Right lobe of liver (tissue), 6 donors: Measurements from ENCODE around the gene ADPRS. TPM values are rescaled to one million over a fixed set of nuclear protein-coding genes. Genes with fewer than 3 reads are reported as not detected.

ENCODE experiments used
- ATAC-seq, 4 donors: fragments of 200-7000 bp; cut with Tn5 transposase; one replicate each; pipeline ENCODE4 v1.9.1; 2020; ENCODE audit warnings: mild to moderate bottlenecking in 4 of 4, moderate library complexity in 4 of 4
- DNase-seq, 3 donors: peaks; one replicate each; pipeline ENCODE4 v3.0.0-alpha.2; 2020
- H3K27ac ChIP-seq, 3 donors: fragments of 200-600 bp; one replicate each; pipeline ENCODE4 v1.8.0; 2022
- H3K27me3 ChIP-seq, 2 donors: fragments of 200-600 bp; one replicate each; pipeline ENCODE4 v1.8.0; 2022
- H3K36me3 ChIP-seq, 4 donors: fragments of 200-600 bp; sonication (generic) in 1 of 4; one replicate each; pipeline versions ENCODE4 v1.5.1 to v1.8.0; 2017 to 2022; ENCODE audit warnings: control low read depth in 1 of 4
- H3K4me1 ChIP-seq, 4 donors: fragments of 200-600 bp; sonication (generic) in 1 of 4; one replicate each; pipeline versions ENCODE4 v1.5.1 to v1.8.0; 2017 to 2022; ENCODE audit warnings: control low read depth in 1 of 4
- H3K4me3 ChIP-seq, 3 donors: fragments of 200-600 bp; one replicate each; pipeline ENCODE4 v1.8.0; 2022
- H3K9me3 ChIP-seq, 4 donors: fragments of 200-600 bp; sonication (generic) in 1 of 4; one replicate each; pipeline versions ENCODE4 v1.5.1 to v1.8.0; 2017 to 2022; ENCODE audit warnings: control low read depth in 1 of 4
- CTCF ChIP-seq, 4 donors: fragments of 200-600 bp in 3 of 4; fragments of 450-650 bp in 1 of 4; IDR thresholded peaks; one replicate each; pipeline versions ENCODE4 v1.5.1 to v1.8.0; 2016 to 2022; ENCODE audit warnings: antibody characterized with exemption in 4 of 4, mild to moderate bottlenecking in 2 of 4
- POLR2A ChIP-seq: fragments of 450-650 bp; IDR thresholded peaks from one replicate; pipeline ENCODE4 v1.6.1; 2017; ENCODE audit warnings: antibody characterized with exemption, mild to moderate bottlenecking
- WGBS: methylation state at CpG from one replicate; pipeline ENCODE4 v1.1.6; 2018; ENCODE audit warnings: low coverage, low lambda C conversion rate; ENCODE audit not compliant: insufficient coverage; ENCODE audit errors: missing lambda C conversion rate; 5-methylcytosine and 5-hydroxymethylcytosine counted together
- intact Hi-C, 2 donors: fragments of 100-400 bp; cut with DNase I; formaldehyde crosslinking; loops; one replicate each; pipeline versions ENCODE4 v1.11.2 to v1.14.1; 2022
- total RNA-seq, 6 experiments: library from RNA; depleted of rRNA in 2 of 6; stranded (reverse); fragments of >200 nt in 2 of 6; fragmentation: NEBNext Ultra II Directional in 3 of 6; extraction: Animal tissue kit (Norgen Biotek cat#: 25700) in 3 of 6; gene quantifications; one replicate each; pipeline versions ENCODE4 v1.1.0 to v1.2.4, GENCODE V29; 2016 to 2023
- donor health status: DM: no; HTN: yes; CAD: no.
- donor health status: DM: no; HTN: no; CAD: no.
- donor health status: DM: no; HTN: no; CAD: no.
- donor health status: DM: no; HTN: yes; CAD: no.
- donor health status: DM: no; HTN: yes; CAD: no.

The ADPRS gene
- total RNA-seq, 6 experiments from 2014 or later, result 9.1 to 30.7 (median 14.9) TPM

GRCh38 chr1:36076979-36077573 is 11.6 kb upstream of the ADPRS start:
- Histone ChIP-seq H3K4me1 (no peaks in the 10 kb centered on the region), H3K27me3 (no peaks in the 10 kb centered on the region), H3K27ac (no peak overlapping the region), H3K36me3 (no peaks in the 10 kb centered on the region), H3K9me3 (no peaks in the 10 kb centered on the region), H3K4me3 (no peak overlapping the region)
- TF ChIP-seq POLR2A, result no peak
- no peak for TF ChIP-seq CTCF (IDR thresholded peaks at IDR 0.05)
- intact Hi-C loops, result no loop called here
- 42% methylated on average over 4 of the region's 4 CpGs for WGBS
- DNase-seq, result no peak
- no peak for ATAC-seq

GRCh38 chr1:36080236-36080635 is 8.5 kb upstream of the ADPRS start:
- H3K27ac ChIP-seq, result no peak overlapping the region
- no peaks in the 10 kb centered on the region for H3K9me3 ChIP-seq
- TF ChIP-seq POLR2A (no peak), CTCF (IDR thresholded peaks at IDR 0.05) (no peak)
- WGBS, result 42% methylated on average over 3 of the region's 3 CpGs
- peaks cover 0 to 4% (median 0%) of the 10 kb centered on the region in 4 donors for H3K4me1 ChIP-seq
- no peak overlapping the region for H3K4me3 ChIP-seq
- ATAC-seq (no peak), DNase-seq (no peak)
- no peaks in the 10 kb centered on the region for H3K36me3 ChIP-seq
- intact Hi-C loops, result no loop called here
- H3K27me3 ChIP-seq, result no peaks in the 10 kb centered on the region

- H3K9me3 ChIP-seq, result no peaks in the 10 kb centered on the region
- H3K36me3 ChIP-seq, result no peaks in the 10 kb centered on the region
- DNase-seq (no peak), ATAC-seq (no peak)
- WGBS, result 63% methylated on average over 6 of the region's 6 CpGs
- intact Hi-C loops, result no loop called here
- no peaks in the 10 kb centered on the region for H3K27me3 ChIP-seq
- TF ChIP-seq POLR2A (no peak), CTCF (IDR thresholded peaks at IDR 0.05) (no peak)
- H3K27ac ChIP-seq, result no peak overlapping the region
- H3K4me3 ChIP-seq, result no peak overlapping the region
- H3K4me1 ChIP-seq, result peaks cover 0 to 4% (median 0%) of the 10 kb centered on the region in 4 donors
These were observed 7.9 kb upstream of the ADPRS start for GRCh38 chr1:36080801-36081200.

- no peak overlapping the region for H3K4me3 ChIP-seq
- H3K27ac ChIP-seq, result no peak overlapping the region
- no peaks in the 10 kb centered on the region for H3K36me3 ChIP-seq
- TF ChIP-seq CTCF (IDR thresholded peaks at IDR 0.05) (no peak), POLR2A (no peak)
- WGBS, result 53% methylated on average over 2 of the region's 3 CpGs
- peaks cover 0 to 4% (median 0%) of the 10 kb centered on the region in 4 donors for H3K4me1 ChIP-seq
- DNase-seq (no peak), ATAC-seq (no peak)
- intact Hi-C loops, result no loop called here
- H3K9me3 ChIP-seq, result no peaks in the 10 kb centered on the region
- H3K27me3 ChIP-seq, result no peaks in the 10 kb centered on the region
These were observed 6.7 kb upstream of the ADPRS start for GRCh38 chr1:36081926-36082485.
